Endothelial cell of umbilical vein (primary cell): ENCODE measurements around the gene METTL8. TPM values are rescaled to one million over a fixed set of nuclear protein-coding genes. Genes with fewer than 3 reads are reported as not detected.

Source experiments
- BruUV-seq: library from RNA; stranded (reverse); fragments of 400-500 nt; replicated peaks from 2 replicates; lab custom pipeline; 2021; lab: Mats Ljungman, UMichigan
- CTCF ChIA-PET: fragments of 300-600, 350-600 bp; sonication (Branson Sonifier 250); formaldehyde crosslinking; loops from one replicate; lab custom pipeline; 2021; ENCODE audit warnings: antibody characterized with exemption, inconsistent platforms; lab: Charles Lee
- POLR2A ChIA-PET: fragments of 300-600, 350-600 bp; sonication (Branson Sonifier 250); formaldehyde crosslinking; loops from one replicate; lab custom pipeline; 2021; ENCODE audit warnings: antibody characterized with exemption, inconsistent platforms; lab: Charles Lee
- DNase-seq: peaks from one replicate; pipeline ENCODE4 v3.0.0-alpha.2; 2011; ENCODE audit warnings: low read depth, low spot score
- FAIRE-seq: peaks from 2 replicates; lab custom pipeline; 2011; peaks lifted over from hg19 to GRCh38; lab: Jason Lieb, UNC
- H2AFZ ChIP-seq: 2 replicates; pipeline ENCODE4 v1.6.0; 2012; ENCODE audit warnings: low read depth, low read length, control low read depth, inconsistent platforms
- H3K27ac ChIP-seq: 2 replicates; pipeline ENCODE4 v1.5.1; 2011; ENCODE audit warnings: low read depth, mild to moderate bottlenecking, control low read depth, low read length, moderate library complexity; ENCODE audit not compliant: insufficient read depth
- H3K27me3 ChIP-seq, 2 experiments: 2 replicates each; pipeline versions ENCODE4 v1.6.0 to v1.6.1; 2011; ENCODE audit warnings: low read length in 2 of 2, mixed read lengths in 1 of 2; ENCODE audit not compliant: control insufficient read depth in 2 of 2, insufficient read depth in 2 of 2
- H3K36me3 ChIP-seq, 2 experiments: 2 replicates in 1 of 2; 3 replicates in 1 of 2; pipeline ENCODE4 v1.5.1; 2011; ENCODE audit warnings: low read length in 2 of 2, mild to moderate bottlenecking in 1 of 2, moderate library complexity in 1 of 2; ENCODE audit not compliant: control insufficient read depth in 2 of 2, insufficient read depth in 2 of 2; ENCODE audit errors: extremely low read depth in 1 of 2
- H3K4me1 ChIP-seq: 3 replicates; pipeline ENCODE4 v1.5.1; 2011; ENCODE audit warnings: mild to moderate bottlenecking, low read length; ENCODE audit not compliant: control insufficient read depth, insufficient read depth; ENCODE audit errors: extremely low read depth
- H3K4me2 ChIP-seq: 2 replicates; pipeline ENCODE4 v1.6.1; 2011; ENCODE audit warnings: low read length, control low read depth, mixed read lengths; ENCODE audit not compliant: insufficient read depth
- H3K4me3 ChIP-seq, 3 experiments: fragments of 200-600 bp in 1 of 3; sonication (generic), shearing (Covaris generic) in 1 of 3; replicated peaks in 1 of 3; 2 replicates each; pipeline ENCODE4 v1.5.1; 2011 to 2016; ENCODE audit warnings: control low read depth in 3 of 3, low read length in 3 of 3, mild to moderate bottlenecking in 2 of 3, inconsistent platforms in 1 of 3, low read depth in 1 of 3, moderate library complexity in 1 of 3; ENCODE audit not compliant: insufficient read depth in 1 of 3
- H3K79me2 ChIP-seq: 2 replicates; pipeline ENCODE4 v1.6.0; 2012; ENCODE audit warnings: low read length, inconsistent platforms; ENCODE audit not compliant: control insufficient read depth, insufficient read depth
- H3K9ac ChIP-seq: replicated peaks from 2 replicates; pipeline ENCODE3; 2011; ENCODE audit warnings: low read length, control low read depth; ENCODE audit not compliant: insufficient read depth; ENCODE audit errors: extremely low read depth
- H3K9me1 ChIP-seq: replicated peaks from 3 replicates; pipeline ENCODE4 v1.6.0; 2011; ENCODE audit warnings: mild to moderate bottlenecking, low read length; ENCODE audit not compliant: control insufficient read depth, insufficient read depth; ENCODE audit errors: extremely low read depth
- H3K9me3 ChIP-seq: replicated peaks from 2 replicates; pipeline ENCODE4 v1.5.1; 2012; ENCODE audit warnings: low read length, inconsistent platforms; ENCODE audit not compliant: control insufficient read depth, insufficient read depth
- H4K20me1 ChIP-seq: replicated peaks from 2 replicates; pipeline ENCODE3; 2011; ENCODE audit warnings: mild to moderate bottlenecking, low read length; ENCODE audit not compliant: control insufficient read depth, insufficient read depth; ENCODE audit errors: extremely low read depth
- EZH2 ChIP-seq: IDR thresholded peaks from 2 replicates; pipeline ENCODE4 v1.6.1; 2012; ENCODE audit warnings: borderline replicate concordance, low read depth, mild to moderate bottlenecking, moderate library complexity, low read length, inconsistent platforms; ENCODE audit not compliant: severe bottlenecking
- GATA2 ChIP-seq: IDR thresholded peaks from 2 replicates; pipeline ENCODE4 v1.7.0; 2011; ENCODE audit warnings: low read depth, mild to moderate bottlenecking, moderate library complexity, mixed read lengths, low read length; ENCODE audit not compliant: insufficient read length, insufficient read depth
- JUN ChIP-seq: IDR thresholded peaks from 2 replicates; pipeline ENCODE4 v1.6.1; 2011; ENCODE audit warnings: borderline replicate concordance, low read depth; ENCODE audit not compliant: insufficient read length, insufficient read depth
- MYC ChIP-seq: IDR thresholded peaks from one replicate; pipeline ENCODE4 v1.6.1; 2011; ENCODE audit warnings: mild to moderate bottlenecking, low read depth, low read length
- POLR2A ChIP-seq: IDR thresholded peaks from 2 replicates; pipeline ENCODE4 v1.6.1; 2012; ENCODE audit warnings: low read depth, mild to moderate bottlenecking, control low read depth, low read length
- POLR2AphosphoS5 ChIP-seq: IDR thresholded peaks from 2 replicates; pipeline ENCODE4 v1.6.1; 2012; ENCODE audit warnings: low read depth, mild to moderate bottlenecking, control low read depth, low read length, moderate library complexity; ENCODE audit not compliant: insufficient read depth
- dilution Hi-C: fragments of 300-500 bp; cut with MboI; formaldehyde crosslinking; loops from one replicate; pipeline ENCODE4 v1.15.0; 2019; ENCODE audit warnings: low sequenced_read_pairs; ENCODE audit not compliant: extremely low pct_ligation_motif_present
- intact Hi-C: fragments of 100-400 bp; cut with micrococcal nuclease; formaldehyde crosslinking; loops from one replicate; pipeline ENCODE4 v1.10.0; 2022
- polyA plus RNA-seq, 4 experiments: library from polyadenylated mRNA; depleted of rRNA in 3 of 4; stranded (reverse) in 3 of 4; unstranded in 1 of 4; fragments of >200 nt; gene quantifications; 2 replicates each; pipeline versions ENCODE4 v1.2.1 to v1.2.3, GENCODE V29; 2011 to 2012; ENCODE audit warnings: missing spikeins in 1 of 4
- total RNA-seq: library from RNA; stranded (reverse); gene quantifications from 2 replicates; pipeline ENCODE4 v1.2.3, GENCODE V29; 2021
- TF ChIP-seq, protein P1 (sequence below), 2 donors: IDR thresholded peaks; 1 replicate in 1 of 2; 2 replicates in 1 of 2; pipeline ENCODE4 v1.5.1; 2011; ENCODE audit warnings: low read length in 2 of 2, mild to moderate bottlenecking in 2 of 2, moderate library complexity in 2 of 2, control low read depth in 1 of 2, inconsistent platforms in 1 of 2, low read depth in 1 of 2; ENCODE audit not compliant: insufficient read depth in 1 of 2; ENCODE audit errors: extremely low read depth in 1 of 2

Gene METTL8
- total and polyA plus RNA-seq, 2 donors (not counting 3 experiments of a cell fraction or from before 2014, with no cell fraction given): 7.0 to 20.2 TPM

DNA sequence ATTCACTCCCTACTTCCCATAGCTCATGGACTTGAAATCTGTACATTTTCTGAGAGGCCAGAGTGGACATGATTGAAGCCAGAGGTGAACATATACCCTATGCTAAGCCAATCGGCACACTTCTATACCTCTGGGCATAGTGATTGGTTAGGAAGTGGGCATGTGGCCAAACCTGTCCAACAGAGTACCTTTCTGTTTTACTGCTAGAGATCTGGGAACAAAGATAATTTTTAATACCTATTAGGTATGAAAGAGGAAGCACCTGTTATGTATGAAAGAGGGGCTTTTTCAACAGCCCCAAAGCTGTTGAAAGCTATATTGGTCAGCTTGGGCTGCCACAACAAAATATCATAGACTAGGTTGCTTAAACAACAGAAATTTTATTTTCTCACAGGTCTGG is 27.7 kb downstream of the METTL8 start:
- H3K4me1 ChIP-seq: peaks cover 43% of the 10 kb centered on the region
- ChIA-PET POLR2A (no interaction called here), CTCF (interaction anchor here (0.7 to 0.9 kb wide), 2 partner anchors 8 to 10 kb away, joined by 3 to 5 read pairs; no protein-coding TSS in a partner anchor)
- DNase-seq (no peak), FAIRE-seq (no peak)
- H3K4me3 ChIP-seq: no peak overlapping the region
- no peak overlapping the region for H3K9ac ChIP-seq
- H3K9me1 ChIP-seq: no peaks in the 10 kb centered on the region
- no peak overlapping the region for H2AFZ ChIP-seq
- H3K27me3 ChIP-seq: no peaks in the 10 kb centered on the region
- no peak overlapping the region for H3K27ac ChIP-seq
- H3K79me2 ChIP-seq: peaks cover 13% of the 10 kb centered on the region
- no TSS peak for BruUV-seq
- no peak overlapping the region for H3K4me2 ChIP-seq
- H4K20me1 ChIP-seq: no peaks in the 10 kb centered on the region
- TF ChIP-seq MYC: no peak
- TF ChIP-seq POLR2AphosphoS5: no peak
- no peak for TF ChIP-seq GATA2
- TF ChIP-seq, protein P1, sequence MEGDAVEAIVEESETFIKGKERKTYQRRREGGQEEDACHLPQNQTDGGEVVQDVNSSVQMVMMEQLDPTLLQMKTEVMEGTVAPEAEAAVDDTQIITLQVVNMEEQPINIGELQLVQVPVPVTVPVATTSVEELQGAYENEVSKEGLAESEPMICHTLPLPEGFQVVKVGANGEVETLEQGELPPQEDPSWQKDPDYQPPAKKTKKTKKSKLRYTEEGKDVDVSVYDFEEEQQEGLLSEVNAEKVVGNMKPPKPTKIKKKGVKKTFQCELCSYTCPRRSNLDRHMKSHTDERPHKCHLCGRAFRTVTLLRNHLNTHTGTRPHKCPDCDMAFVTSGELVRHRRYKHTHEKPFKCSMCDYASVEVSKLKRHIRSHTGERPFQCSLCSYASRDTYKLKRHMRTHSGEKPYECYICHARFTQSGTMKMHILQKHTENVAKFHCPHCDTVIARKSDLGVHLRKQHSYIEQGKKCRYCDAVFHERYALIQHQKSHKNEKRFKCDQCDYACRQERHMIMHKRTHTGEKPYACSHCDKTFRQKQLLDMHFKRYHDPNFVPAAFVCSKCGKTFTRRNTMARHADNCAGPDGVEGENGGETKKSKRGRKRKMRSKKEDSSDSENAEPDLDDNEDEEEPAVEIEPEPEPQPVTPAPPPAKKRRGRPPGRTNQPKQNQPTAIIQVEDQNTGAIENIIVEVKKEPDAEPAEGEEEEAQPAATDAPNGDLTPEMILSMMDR (IDR thresholded peaks at IDR 0.05; ENCODE audit: extremely low read depth in 1 of 2, insufficient read depth in 1 of 2, low read depth in 1 of 2, low read length in 2 of 2): no peak
- TF ChIP-seq JUN: no peak
- TF ChIP-seq POLR2A: no peak
- no peaks in the 10 kb centered on the region for H3K36me3 ChIP-seq
- dilution Hi-C loops: no loop called here
- H3K9me3 ChIP-seq: peaks cover 1% of the 10 kb centered on the region
- intact Hi-C loops: no loop called here

DNA sequence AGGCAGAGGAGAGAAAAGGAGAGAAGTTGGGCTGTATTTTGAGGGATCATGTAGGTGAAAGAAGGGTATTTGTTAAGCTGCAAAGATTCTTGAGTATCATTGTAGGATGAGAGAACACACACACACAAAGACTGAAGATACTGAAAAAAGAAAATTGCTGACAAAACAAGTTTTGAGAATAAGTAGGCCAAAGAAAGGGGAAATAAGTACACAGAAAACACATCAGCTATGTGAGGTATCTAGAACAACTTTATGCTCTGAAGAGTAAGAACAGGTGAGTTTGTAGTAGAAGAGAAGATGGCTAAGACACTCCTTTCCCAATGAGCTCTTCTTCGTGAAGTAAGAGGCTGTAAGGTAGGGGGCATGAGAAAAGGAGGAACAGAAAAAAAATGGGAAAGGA is 28.2 kb downstream of the METTL8 start:
- Histone ChIP-seq H3K27me3 (no peaks in the 10 kb centered on the region), H3K4me3 (no peak overlapping the region), H3K27ac (no peak overlapping the region), H3K79me2 (peaks cover 14% of the 10 kb centered on the region), H3K9me3 (peaks cover 1% of the 10 kb centered on the region), H3K36me3 (no peaks in the 10 kb centered on the region), H4K20me1 (no peaks in the 10 kb centered on the region), H3K4me2 (no peak overlapping the region), H3K9me1 (no peaks in the 10 kb centered on the region), H2AFZ (no peak overlapping the region), H3K4me1 (peaks cover 38% of the 10 kb centered on the region), H3K9ac (no peak overlapping the region)
- intact Hi-C loops (no loop called here), dilution Hi-C loops (no loop called here)
- ChIA-PET POLR2A (no interaction called here), CTCF (interaction anchor here (0.7 to 0.9 kb wide), 2 partner anchors 9 to 11 kb away, joined by 3 to 5 read pairs; no protein-coding TSS in a partner anchor)
- DNase-seq: no peak
- no TSS peak for BruUV-seq
- TF ChIP-seq EZH2: no peak
- TF ChIP-seq POLR2A: no peak
- no peak for TF ChIP-seq POLR2AphosphoS5
- no peak for TF ChIP-seq MYC
- TF ChIP-seq JUN: no peak
- no peak for FAIRE-seq
